ENCODE measurements around the gene SHROOM1.

DNA sequence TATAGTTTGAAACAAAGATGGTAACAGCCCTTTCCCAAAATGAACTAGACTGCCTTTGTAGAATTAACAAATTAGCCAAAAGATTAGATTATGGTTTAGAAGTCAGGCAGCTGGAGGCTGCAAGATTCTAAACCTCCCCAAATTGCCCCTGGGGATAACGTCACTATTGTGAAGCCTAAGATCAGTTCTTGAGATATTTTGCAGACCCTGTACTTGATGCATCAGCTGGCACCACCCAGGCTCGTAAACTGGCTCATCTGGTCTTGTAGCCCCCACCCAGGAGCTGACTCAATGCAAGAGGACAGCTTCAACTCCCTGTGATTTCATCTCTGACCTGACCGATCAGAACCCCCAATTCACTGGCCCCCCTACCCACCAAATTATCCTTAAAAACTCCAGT is 21.6 kb downstream of the SHROOM1 start:
- TF ChIP-seq, protein P1, sequence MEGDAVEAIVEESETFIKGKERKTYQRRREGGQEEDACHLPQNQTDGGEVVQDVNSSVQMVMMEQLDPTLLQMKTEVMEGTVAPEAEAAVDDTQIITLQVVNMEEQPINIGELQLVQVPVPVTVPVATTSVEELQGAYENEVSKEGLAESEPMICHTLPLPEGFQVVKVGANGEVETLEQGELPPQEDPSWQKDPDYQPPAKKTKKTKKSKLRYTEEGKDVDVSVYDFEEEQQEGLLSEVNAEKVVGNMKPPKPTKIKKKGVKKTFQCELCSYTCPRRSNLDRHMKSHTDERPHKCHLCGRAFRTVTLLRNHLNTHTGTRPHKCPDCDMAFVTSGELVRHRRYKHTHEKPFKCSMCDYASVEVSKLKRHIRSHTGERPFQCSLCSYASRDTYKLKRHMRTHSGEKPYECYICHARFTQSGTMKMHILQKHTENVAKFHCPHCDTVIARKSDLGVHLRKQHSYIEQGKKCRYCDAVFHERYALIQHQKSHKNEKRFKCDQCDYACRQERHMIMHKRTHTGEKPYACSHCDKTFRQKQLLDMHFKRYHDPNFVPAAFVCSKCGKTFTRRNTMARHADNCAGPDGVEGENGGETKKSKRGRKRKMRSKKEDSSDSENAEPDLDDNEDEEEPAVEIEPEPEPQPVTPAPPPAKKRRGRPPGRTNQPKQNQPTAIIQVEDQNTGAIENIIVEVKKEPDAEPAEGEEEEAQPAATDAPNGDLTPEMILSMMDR (IDR thresholded peaks at IDR 0.05; ENCODE audit: extremely low read depth in 1 of 2, insufficient read depth in 1 of 2, low read depth in 1 of 2, low read length in 2 of 2) = no peak
- TF ChIP-seq EZH2 (IDR thresholded peaks at IDR 0.05; ENCODE audit: borderline replicate concordance, low read depth, low read length, severe bottlenecking) = no peak
- no peak for TF ChIP-seq JUN (IDR thresholded peaks at IDR 0.05; ENCODE audit: borderline replicate concordance, insufficient read depth, insufficient read length, low read depth)
- TF ChIP-seq, protein P2, sequence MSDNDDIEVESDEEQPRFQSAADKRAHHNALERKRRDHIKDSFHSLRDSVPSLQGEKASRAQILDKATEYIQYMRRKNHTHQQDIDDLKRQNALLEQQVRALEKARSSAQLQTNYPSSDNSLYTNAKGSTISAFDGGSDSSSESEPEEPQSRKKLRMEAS (IDR thresholded peaks at IDR 0.05; ENCODE audit: insufficient read depth, insufficient read length) = no peak
- TF ChIP-seq POLR2A (IDR thresholded peaks at IDR 0.05; ENCODE audit: low read depth, low read length) = no peak
